Pons (tissue), 1 donor: Measurements from ENCODE around the gene ATP10B.
A peak's percentile ranks its signal among the peaks of the same experiment; 100 is the strongest.

Experiments used
- DNase-seq: peaks from one replicate; pipeline ENCODE4 v3.0.0-alpha.2; 2016; ENCODE audit warnings: low spot score

Gene ATP10B

DNA sequence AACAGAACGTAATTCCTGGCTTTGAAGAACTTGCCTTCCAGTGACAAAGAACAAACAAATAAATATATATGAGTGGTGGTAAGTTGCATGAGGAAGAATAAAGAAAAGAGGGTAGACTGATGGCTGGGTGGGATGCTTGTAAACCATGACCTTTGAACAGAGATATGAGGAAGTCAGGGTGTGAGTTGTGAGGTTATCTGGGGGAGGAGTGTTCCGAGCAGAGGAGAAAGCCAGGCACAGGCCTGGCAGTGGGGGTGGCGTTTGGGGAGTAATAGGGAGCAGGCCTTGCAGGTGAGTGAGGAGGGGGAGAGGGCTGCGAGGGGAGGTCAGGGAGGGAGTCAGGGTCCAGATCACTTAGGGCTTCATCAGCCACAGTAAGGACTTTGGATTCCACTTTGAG is 217.0 kb downstream of the ATP10B start:
- DNase-seq = no peak

- DNase-seq = no peak
These were observed 223.0 kb downstream of the ATP10B start for GRCh38 chr5:160629003-160629402.

DNA sequence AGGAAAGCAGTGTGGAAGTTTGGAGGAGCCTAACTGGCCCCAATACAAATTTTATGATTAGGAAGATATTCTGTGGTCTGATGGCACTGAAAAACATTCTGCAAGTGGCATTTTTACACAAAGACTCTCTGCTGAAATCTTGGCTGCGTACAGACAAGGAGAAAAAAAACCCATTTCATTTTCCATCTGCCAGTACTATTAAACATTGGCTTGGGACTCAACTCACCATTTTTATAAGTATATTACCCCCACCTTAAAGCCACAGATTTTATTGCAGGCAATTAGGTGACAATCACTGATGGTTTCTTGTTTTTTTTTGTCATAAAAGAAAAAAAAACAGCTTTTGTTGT is 223.4 kb downstream of the ATP10B start:
- no peak for DNase-seq

- no peak for DNase-seq
These were observed 223.9 kb downstream of the ATP10B start for GRCh38 chr5:160627921-160628618.

DNA sequence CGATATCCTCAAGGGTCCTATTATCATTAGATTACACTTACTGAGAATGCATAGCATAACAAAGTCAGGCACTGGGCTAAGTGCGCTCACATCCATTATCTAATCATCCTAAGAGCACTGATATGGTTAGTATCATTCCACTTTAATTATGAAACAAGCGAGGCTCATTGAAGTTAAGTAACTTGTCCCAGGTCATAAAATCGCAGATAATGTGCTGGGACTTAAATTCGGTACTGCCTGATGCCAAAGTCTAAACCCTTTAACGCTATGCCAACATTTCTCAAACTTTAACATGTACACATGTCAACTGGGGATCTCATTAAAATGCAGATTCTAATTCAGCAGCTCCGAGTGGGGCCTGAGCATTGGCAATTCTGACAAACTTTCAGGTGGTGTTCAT is 225.7 kb downstream of the ATP10B start:
- no peak for DNase-seq

DNA sequence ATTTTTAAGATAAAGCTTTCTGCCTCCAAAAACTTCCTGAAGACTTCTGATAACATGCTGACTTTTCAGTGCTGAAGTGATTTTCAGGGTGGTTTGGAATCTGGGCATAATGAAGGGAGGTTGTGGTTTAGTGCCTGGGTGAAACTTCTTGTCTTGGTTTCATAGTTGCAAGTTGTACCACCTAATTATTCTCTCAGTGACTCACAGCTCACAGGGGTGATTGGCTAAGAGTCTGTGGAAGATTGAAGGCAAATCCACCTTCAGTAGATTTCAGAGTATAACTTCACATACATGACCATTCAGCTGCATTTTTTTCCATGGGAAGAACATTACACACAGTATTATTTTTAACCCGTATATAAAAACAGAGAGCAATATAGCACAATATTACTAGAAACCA is 230.5 kb downstream of the ATP10B start:
- no peak for DNase-seq

- no peak for DNase-seq
These were observed 231.6 kb downstream of the ATP10B start for GRCh38 chr5:160620401-160620800.

GRCh38 chr5:160619381-160619780 is 232.6 kb downstream of the ATP10B start:
- DNase-seq = no peak

- no peak for DNase-seq
These were observed 233.7 kb downstream of the ATP10B start for GRCh38 chr5:160618286-160618685.

DNA sequence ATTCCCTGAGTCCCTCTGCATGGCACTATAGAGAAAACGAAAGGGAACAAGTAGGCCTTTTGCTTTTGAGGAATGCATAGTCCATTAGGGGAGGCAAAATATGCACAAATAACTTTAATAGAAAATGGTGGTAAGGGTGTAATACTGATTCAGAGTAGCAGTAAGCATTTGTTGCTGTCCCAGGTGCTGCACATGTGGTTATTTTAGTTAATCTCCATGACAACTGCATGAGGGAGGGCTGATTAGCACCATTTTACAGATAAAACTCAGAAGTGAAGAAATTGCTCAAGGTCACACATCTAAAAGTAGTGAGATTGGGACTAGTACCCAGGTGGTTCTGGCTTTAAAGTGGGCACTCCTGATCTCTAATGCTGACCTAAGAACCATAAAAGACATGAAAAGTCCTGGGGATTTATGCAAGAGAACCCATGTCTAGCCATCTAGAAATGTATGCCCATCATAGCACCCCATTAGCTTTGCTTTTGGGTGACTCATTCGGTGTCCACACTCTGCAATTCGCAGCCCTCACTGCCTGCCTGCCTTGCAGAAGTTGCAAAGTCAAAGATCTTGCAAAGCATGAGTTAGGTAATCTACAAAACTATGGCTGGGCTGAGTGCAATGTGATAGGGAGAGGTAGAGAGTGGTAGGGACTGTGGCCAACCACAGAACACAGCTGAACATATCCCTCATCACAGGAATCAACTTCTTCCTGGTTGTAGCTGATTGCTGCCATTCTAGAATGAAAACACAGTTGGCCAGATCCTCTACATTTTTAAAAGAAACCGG is 235.1 kb downstream of the ATP10B start:
- no peak for DNase-seq

DNA sequence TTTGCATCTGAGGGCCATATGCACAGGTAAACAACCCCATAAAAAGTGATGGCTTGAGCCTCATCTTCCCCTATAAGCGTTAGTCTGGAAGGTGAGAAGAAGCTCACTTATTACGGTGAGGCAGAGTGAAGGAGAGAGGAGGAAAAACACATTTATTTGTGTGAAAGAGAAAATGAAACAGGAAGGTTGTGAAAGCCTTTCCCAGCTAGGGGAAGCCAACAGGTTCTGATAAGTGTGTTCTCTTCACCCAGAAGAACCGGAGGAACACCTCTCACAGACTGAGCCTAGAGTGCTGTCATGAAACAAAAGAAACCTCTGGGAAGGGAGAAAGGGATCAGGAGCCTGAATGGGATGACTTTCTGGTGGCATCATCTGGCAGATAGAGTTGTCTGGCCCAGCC is 237.9 kb downstream of the ATP10B start:
- no peak for DNase-seq

GRCh38 chr5:160605266-160605665 is 246.7 kb downstream of the ATP10B start:
- no peak for DNase-seq

DNA sequence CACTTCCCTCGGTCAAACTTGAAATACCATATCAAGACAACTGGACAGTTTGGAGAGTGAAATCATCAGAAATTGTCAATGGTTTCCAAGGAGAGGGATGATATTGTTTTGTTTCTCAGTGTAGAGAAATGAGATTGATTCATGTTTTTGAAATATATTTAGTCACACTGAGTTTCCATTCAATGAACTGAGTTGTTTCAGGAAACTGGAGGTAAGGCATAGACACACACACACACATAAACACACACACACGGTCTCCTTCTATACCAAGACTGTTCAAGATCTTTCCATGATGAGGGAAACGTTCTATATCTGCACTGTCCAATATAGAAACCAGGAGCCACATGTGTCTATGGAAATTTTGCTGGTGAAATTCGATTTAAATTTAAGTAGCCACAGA is 247.5 kb downstream of the ATP10B start:
- no peak for DNase-seq

GRCh38 chr5:160602744-160603143 is 249.3 kb downstream of the ATP10B start:
- no peak for DNase-seq

GRCh38 chr5:160601046-160601445 is 251.0 kb downstream of the ATP10B start:
- no peak for DNase-seq

DNA sequence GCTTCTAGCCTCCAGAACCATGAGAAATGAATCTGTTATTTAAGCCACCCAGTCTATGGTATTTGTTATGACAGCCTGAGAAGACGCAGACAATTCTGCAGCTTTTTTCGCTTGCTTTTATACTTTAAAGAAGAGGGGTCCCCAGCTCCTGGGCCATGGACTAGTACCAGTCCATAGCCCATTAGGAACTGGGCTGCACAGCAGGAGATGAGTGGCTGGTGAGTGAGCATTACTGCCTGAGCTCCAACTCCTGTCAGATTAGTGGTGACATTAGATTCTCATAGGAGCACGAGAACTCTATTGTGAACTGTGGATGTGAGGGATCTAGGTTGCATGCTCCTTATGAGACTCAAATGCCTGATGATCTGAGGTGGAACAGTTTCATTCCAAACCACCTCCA is 278.7 kb downstream of the ATP10B start:
- no peak for DNase-seq

GRCh38 chr5:160567031-160567705 is 284.8 kb downstream of the ATP10B start:
- no peak for DNase-seq

- DNase-seq = no peak
These were observed 286.6 kb downstream of the ATP10B start for GRCh38 chr5:160565376-160565775.

DNA sequence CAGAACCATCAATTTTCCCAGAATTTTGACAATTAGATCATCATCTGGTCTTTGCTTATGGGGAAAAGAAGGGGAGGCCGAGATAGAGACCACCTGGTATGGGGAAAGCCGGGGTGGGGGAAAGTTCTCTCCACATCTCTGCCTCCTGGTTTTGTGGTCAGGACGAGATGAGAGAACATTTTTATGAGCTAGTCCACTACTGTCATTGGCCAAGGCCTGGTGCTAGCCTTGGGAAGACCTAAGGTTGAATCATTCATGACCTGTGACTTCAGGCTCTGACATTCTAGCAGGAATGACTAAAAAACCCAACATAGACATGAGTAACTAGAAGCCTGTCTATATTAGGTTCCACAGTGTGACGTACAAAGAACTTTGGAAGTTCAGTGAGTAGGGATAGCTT is 295.2 kb downstream of the ATP10B start:
- DNase-seq = no peak

- DNase-seq = no peak
These were observed 295.9 kb downstream of the ATP10B start for GRCh38 chr5:160555971-160556631.

GRCh38 chr5:160555581-160555970 is 296.4 kb downstream of the ATP10B start:
- DNase-seq = peak; percentile 9

DNA sequence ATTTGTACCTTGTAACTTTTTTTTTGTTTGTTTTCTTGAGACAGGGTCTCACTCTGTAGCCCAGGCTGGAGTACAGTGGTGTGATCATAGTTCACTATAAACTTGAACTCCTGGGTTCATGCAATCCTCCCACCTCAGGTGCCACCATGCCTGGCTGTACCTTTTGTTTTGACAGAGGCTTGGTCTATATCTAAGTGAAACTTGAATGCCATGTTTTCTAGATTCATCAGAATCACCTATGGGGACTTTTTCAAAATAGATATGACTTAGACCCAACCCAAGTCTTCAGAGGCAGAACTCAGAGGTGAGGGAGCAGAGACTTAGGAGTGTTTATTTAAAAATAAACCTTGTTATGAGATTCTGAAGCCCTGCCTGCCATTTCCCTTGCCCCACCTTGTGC is 301.9 kb downstream of the ATP10B start:
- DNase-seq = no peak
